HEK293 (cell line): ENCODE measurements around the gene XYLB.

Source experiments
- CTCF ChIA-PET: fragments of 350-600 bp; formaldehyde crosslinking; extraction: SDS; loops from one replicate; lab custom pipeline; 2021; ENCODE audit warnings: antibody characterized with exemption; lab: Yijun Ruan, JAX
- POLR2A ChIA-PET: fragments of 300-600 bp; formaldehyde crosslinking; extraction: SDS; loops from one replicate; lab custom pipeline; 2020; ENCODE audit warnings: antibody characterized with exemption, inconsistent platforms; lab: Yijun Ruan, JAX
- H3K27ac ChIP-seq: fragments of 200-500 bp; sonication (Bioruptor generic); 2 replicates; pipeline ENCODE4 v1.5.1; 2014; ENCODE audit warnings: low read depth, low read length, control low read depth, inconsistent platforms; ENCODE audit errors: extremely low read depth
- H3K36me3 ChIP-seq, 2 experiments: fragments of 200-500 bp in 1 of 2; sonication (Bioruptor generic) in 1 of 2; 1 replicate in 1 of 2; 2 replicates in 1 of 2; pipeline ENCODE4 v1.5.1; 2014 to 2017; ENCODE audit warnings: inconsistent platforms in 2 of 2, low read length in 2 of 2; ENCODE audit not compliant: control insufficient read depth in 2 of 2, insufficient read depth in 1 of 2
- H3K4me1 ChIP-seq: fragments of 200-500 bp; sonication (Bioruptor generic); 2 replicates; pipeline ENCODE4 v1.5.1; 2014; ENCODE audit warnings: mild to moderate bottlenecking, low read length, inconsistent platforms; ENCODE audit not compliant: control insufficient read depth, insufficient read depth
- H3K4me3 ChIP-seq: 2 replicates; pipeline ENCODE4 v1.5.1; 2011; ENCODE audit warnings: low read depth, mild to moderate bottlenecking, control low read depth, low read length, moderate library complexity
- H3K9me3 ChIP-seq: fragments of 200-500 bp; sonication (Bioruptor generic); 2 replicates; pipeline ENCODE4 v1.5.1; 2014; ENCODE audit warnings: low read depth, low read length, inconsistent platforms; ENCODE audit not compliant: control insufficient read depth, insufficient read depth
- BCL11A ChIP-seq: fragments of 450-650 bp; formaldehyde crosslinking; IDR thresholded peaks from 2 replicates; pipeline ENCODE4 v1.5.1; 2016; ENCODE audit warnings: low read depth, missing biosample characterization, missing genetic modification characterization
- ELK4 ChIP-seq: IDR thresholded peaks from 2 replicates; pipeline ENCODE4 v1.6.1; 2011; ENCODE audit warnings: mild to moderate bottlenecking, low read depth, low read length, borderline replicate concordance
- GLI2 ChIP-seq: fragments of 450-650 bp; formaldehyde crosslinking; IDR thresholded peaks from 2 replicates; pipeline ENCODE4; 2017; ENCODE audit warnings: missing biosample characterization, missing genetic modification characterization, low read depth, borderline replicate concordance
- GLIS1 ChIP-seq: fragments of 450-650 bp; formaldehyde crosslinking; IDR thresholded peaks from 2 replicates; pipeline ENCODE4 v1.5.1; 2016; ENCODE audit warnings: missing biosample characterization, missing genetic modification characterization
- MYNN ChIP-seq: fragments of 450-650 bp; formaldehyde crosslinking; IDR thresholded peaks from 2 replicates; pipeline ENCODE4 v1.5.1; 2016; ENCODE audit warnings: missing biosample characterization, missing genetic modification characterization, borderline replicate concordance
- SALL2 ChIP-seq: fragments of 450-650 bp; formaldehyde crosslinking; IDR thresholded peaks from 2 replicates; pipeline ENCODE4 v1.5.0; 2017; ENCODE audit warnings: missing biosample characterization, mild to moderate bottlenecking, missing genetic modification characterization, borderline replicate concordance
- SETDB1 ChIP-seq: IDR thresholded peaks from one replicate; pipeline ENCODE4 v1.6.1; 2017; ENCODE audit warnings: mild to moderate bottlenecking, low read length, moderate library complexity, mixed read lengths; ENCODE audit not compliant: insufficient read length
- SP3 ChIP-seq: fragments of 450-650 bp; formaldehyde crosslinking; IDR thresholded peaks from 2 replicates; pipeline ENCODE4 v1.5.1; 2016; ENCODE audit warnings: missing biosample characterization, missing genetic modification characterization
- YY1 ChIP-seq: fragments of 450-650 bp; formaldehyde crosslinking; IDR thresholded peaks from 2 replicates; pipeline ENCODE4 v1.5.1; 2018; ENCODE audit warnings: missing biosample characterization, missing genetic modification characterization
- YY2 ChIP-seq: fragments of 450-650 bp; formaldehyde crosslinking; IDR thresholded peaks from 2 replicates; pipeline ENCODE4 v1.5.1; 2016; ENCODE audit warnings: missing biosample characterization, missing genetic modification characterization
- ZBTB7A ChIP-seq: fragments of 450-650 bp; formaldehyde crosslinking; IDR thresholded peaks from 2 replicates; pipeline ENCODE4 v1.5.1; 2016; ENCODE audit warnings: low read depth, missing biosample characterization, missing genetic modification characterization
- ZNF140 ChIP-seq: fragments of 450-650 bp; formaldehyde crosslinking; IDR thresholded peaks from 2 replicates; pipeline ENCODE4 v1.5.1; 2016; ENCODE audit warnings: missing biosample characterization, missing genetic modification characterization
- ZNF311 ChIP-seq: fragments of 450-650 bp; formaldehyde crosslinking; IDR thresholded peaks from 2 replicates; pipeline ENCODE4 v1.5.1; 2017; ENCODE audit warnings: missing biosample characterization, missing genetic modification characterization, borderline replicate concordance
- ZNF335 ChIP-seq: fragments of 450-650 bp; formaldehyde crosslinking; conservative IDR thresholded peaks from 2 replicates; pipeline ENCODE4 v1.5.1; 2016; ENCODE audit warnings: missing biosample characterization, missing genetic modification characterization
- ZNF350 ChIP-seq: fragments of 450-650 bp; formaldehyde crosslinking; IDR thresholded peaks from 2 replicates; pipeline ENCODE4 v1.5.0; 2017; ENCODE audit warnings: missing biosample characterization, mild to moderate bottlenecking, missing genetic modification characterization
- ZNF488 ChIP-seq: fragments of 450-650 bp; formaldehyde crosslinking; IDR thresholded peaks from 2 replicates; pipeline ENCODE4 v1.5.1; 2016; ENCODE audit warnings: missing biosample characterization, missing genetic modification characterization
- ZNF585B ChIP-seq: fragments of 450-650 bp; formaldehyde crosslinking; IDR thresholded peaks from 2 replicates; pipeline ENCODE4 v1.5.1; 2016; ENCODE audit warnings: missing biosample characterization, missing genetic modification characterization
- ZNF626 ChIP-seq: fragments of 450-650 bp; sonication (Bioruptor Pico); formaldehyde crosslinking; IDR thresholded peaks from 2 replicates; pipeline ENCODE4 v1.5.1; 2018; ENCODE audit warnings: missing biosample characterization, missing genetic modification characterization, inconsistent platforms
- ZNF629 ChIP-seq: fragments of 450-650 bp; formaldehyde crosslinking; IDR thresholded peaks from 2 replicates; pipeline ENCODE4 v1.5.1; 2017; ENCODE audit warnings: missing biosample characterization, missing genetic modification characterization
- ZNF792 ChIP-seq: fragments of 450-650 bp; formaldehyde crosslinking; IDR thresholded peaks from 2 replicates; pipeline ENCODE4 v1.5.1; 2016; ENCODE audit warnings: missing biosample characterization, missing genetic modification characterization
- ZNF837 ChIP-seq: fragments of 450-650 bp; formaldehyde crosslinking; IDR thresholded peaks from 2 replicates; pipeline ENCODE4 v1.5.1; 2016; ENCODE audit warnings: missing biosample characterization, missing genetic modification characterization

Gene XYLB

GRCh38 chr3:38327335-38328009 lies 19.1 kb upstream of the XYLB start:
- no peaks in the 10 kb centered on the region for H3K4me1 ChIP-seq
- H3K27ac ChIP-seq: no peak overlapping the region
- no peak overlapping the region for H3K4me3 ChIP-seq
- ChIA-PET POLR2A (no interaction called here), CTCF (interaction anchor here (0.8 kb wide), 1 partner anchor 195 kb away, joined by 5 read pairs; no protein-coding TSS in a partner anchor)
- TF ChIP-seq SETDB1: peak; percentile 88
- peak; percentile 38; the same call in 1 of the 2 replicates for TF ChIP-seq GLIS1
- peak; percentile 63 for TF ChIP-seq ZNF335 (tag by site-specific recombination)
- no peak for TF ChIP-seq YY1 (tag by site-specific recombination)
- TF ChIP-seq, all 188 proteins: peak for 3
- no peaks in the 10 kb centered on the region for H3K9me3 ChIP-seq
- no peaks in the 10 kb centered on the region for H3K36me3 ChIP-seq

- H3K27ac ChIP-seq: no peak overlapping the region
- CTCF ChIA-PET: interaction anchor here (0.7 to 1.5 kb wide), 2 partner anchors 15 to 203 kb away, joined by 4 to 5 read pairs; partner anchors contain the start of gene XYLB
- POLR2A ChIA-PET: no interaction called here
- TF ChIP-seq ZBTB7A (tag by site-specific recombination): no peak
- TF ChIP-seq ZNF488 (tag by site-specific recombination): no peak
- TF ChIP-seq ZNF626 (tag by site-specific recombination): no peak
- no peak for TF ChIP-seq ELK4
- no peak for TF ChIP-seq ZNF585B (tag by site-specific recombination)
- TF ChIP-seq ZNF837 (tag by site-specific recombination): no peak
- no peak for TF ChIP-seq GLI2 (tag by site-specific recombination)
- no peak for TF ChIP-seq SALL2 (tag by site-specific recombination)
- TF ChIP-seq SP3 (tag by site-specific recombination): no peak
- no peak for TF ChIP-seq ZNF792
- no peak for TF ChIP-seq ZNF311 (tag by site-specific recombination)
- TF ChIP-seq BCL11A (tag by site-specific recombination): no peak
- TF ChIP-seq, all 188 proteins: peak for 0
- Histone ChIP-seq H3K36me3 (no peaks in the 10 kb centered on the region), H3K4me1 (no peaks in the 10 kb centered on the region), H3K9me3 (no peaks in the 10 kb centered on the region), H3K4me3 (no peak overlapping the region)
These were observed 15.1 kb upstream of the XYLB start for GRCh38 chr3:38331257-38332022.

- CTCF ChIA-PET: interaction anchor here (0.7 to 1.5 kb wide), 2 partner anchors 14 to 204 kb away, joined by 4 to 5 read pairs; partner anchors contain the start of gene XYLB
- POLR2A ChIA-PET: no interaction called here
These were observed 14.4 kb upstream of the XYLB start for GRCh38 chr3:38332201-38332600.

More at GRCh38 chr3:38332201-38332600, 14.4 kb upstream of the XYLB start:
- Histone ChIP-seq H3K9me3 (no peaks in the 10 kb centered on the region), H3K27ac (no peak overlapping the region), H3K4me3 (no peak overlapping the region), H3K4me1 (no peaks in the 10 kb centered on the region), H3K36me3 (no peaks in the 10 kb centered on the region)
- TF ChIP-seq ZNF350 (no peak), ZNF140 (tag by site-specific recombination) (no peak), YY2 (tag by site-specific recombination) (no peak), MYNN (tag by site-specific recombination) (no peak), ZNF629 (no peak)
